GM18858 (cell line): ENCODE measurements around the gene SRSF3.
"Not testable (repeated sequence)": the region's sequence is repeated elsewhere in the genome, so short reads cannot be mapped to it uniquely, and the experiment has no call there.

ENCODE experiments used
- ATAC-seq: cut with Tn5 transposase; IDR thresholded peaks from one replicate; pipeline ENCODE4 v1.9.1; 2021; ENCODE audit not compliant: unreplicated experiment

Gene SRSF3

GRCh38 chr6:36594029-36594815, at the start of gene SRSF3:
TSS of gene SRSF3 (plus strand) at chr6:36594362. CDS start at chr6:36596763, 2,401 bp downstream.
- ATAC-seq: peak; percentile 71

- no peak for ATAC-seq
Measured at GRCh38 chr6:36545767-36546307, 48.3 kb upstream of the SRSF3 start.

DNA sequence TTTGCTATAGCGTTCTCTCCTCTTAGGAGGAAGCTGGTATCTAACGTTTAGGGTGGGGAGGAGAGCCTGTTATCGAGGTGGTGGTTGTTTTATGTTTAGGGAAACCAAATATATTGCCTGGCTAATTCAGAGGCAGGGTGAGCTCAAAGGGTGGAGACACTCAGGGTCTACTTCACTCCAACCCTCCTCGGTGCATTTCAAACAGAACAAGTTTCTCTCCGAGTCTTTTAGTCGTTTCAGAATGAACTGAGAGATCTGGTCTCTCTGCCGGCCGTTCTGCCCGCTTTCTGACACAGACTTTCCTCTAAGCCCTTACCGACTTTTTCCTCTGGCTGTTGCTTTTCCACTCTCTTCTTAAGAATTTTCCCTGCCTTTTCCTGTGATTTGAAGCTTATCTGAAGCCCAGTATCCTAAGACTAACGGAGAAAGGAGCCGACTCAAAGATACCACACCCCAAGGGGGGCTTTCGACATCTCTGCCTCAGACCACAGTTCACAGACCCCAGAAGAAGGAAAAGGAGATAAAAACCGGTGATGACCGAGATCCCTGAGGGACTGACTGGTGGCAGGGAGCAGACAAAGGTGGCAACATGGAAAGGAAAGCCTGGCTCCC, 47.7 kb upstream of the SRSF3 start:
- no peak for ATAC-seq

- no peak for ATAC-seq
Measured at GRCh38 chr6:36546920-36547645, 47.1 kb upstream of the SRSF3 start, which contains the start of gene STK38. TSS of gene STK38 (minus strand) at chr6:36547479. CDS start at chr6:36540202, 7,277 bp downstream.

GRCh38 chr6:36547646-36548400, 46.3 kb upstream of the SRSF3 start:
- no peak for ATAC-seq

GRCh38 chr6:36548401-36548743, 45.8 kb upstream of the SRSF3 start:
- no peak for ATAC-seq

GRCh38 chr6:36550473-36551000, 43.6 kb upstream of the SRSF3 start:
- no peak for ATAC-seq

GRCh38 chr6:36555750-36556252, 38.4 kb upstream of the SRSF3 start:
- ATAC-seq: no peak

DNA sequence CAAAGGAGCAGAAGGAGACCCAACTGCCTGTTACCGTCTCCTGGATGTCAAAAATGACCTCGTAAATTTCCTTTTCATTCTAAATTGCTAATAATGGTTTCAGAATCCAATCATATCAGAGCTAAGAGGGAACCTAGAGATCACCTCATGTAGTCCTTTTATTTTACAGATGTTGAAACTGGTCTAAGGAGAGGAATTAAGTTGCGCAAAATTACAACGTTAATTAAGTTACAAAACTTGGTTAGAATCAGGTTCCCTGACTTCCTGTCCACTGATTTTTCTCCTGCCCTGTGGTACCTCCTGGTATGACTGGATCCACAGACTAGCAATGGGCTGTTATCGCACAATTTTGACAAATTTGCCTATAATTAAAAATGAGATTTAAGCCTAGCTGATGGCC, 37.9 kb upstream of the SRSF3 start:
- no peak for ATAC-seq

GRCh38 chr6:36559011-36559793, 35.0 kb upstream of the SRSF3 start:
- ATAC-seq: no peak

DNA sequence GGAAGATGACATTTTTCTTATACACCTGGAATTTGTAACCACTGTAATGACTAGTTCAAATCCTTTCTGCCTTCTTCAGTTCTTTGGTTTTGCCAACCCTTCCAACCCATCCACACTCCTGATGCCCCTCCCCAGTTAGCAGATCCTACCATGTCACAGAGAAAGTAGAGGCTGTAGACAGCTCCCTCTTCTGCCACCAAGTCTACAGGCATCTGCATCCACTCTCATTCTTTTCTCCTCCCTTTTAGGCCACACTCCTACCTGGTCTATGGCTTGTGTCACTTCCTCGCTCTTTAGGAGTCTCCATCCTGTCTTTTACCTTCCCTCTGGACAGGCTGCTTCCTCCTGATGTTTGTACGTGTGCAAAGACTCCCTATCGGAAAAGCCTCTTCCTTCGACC, 33.3 kb upstream of the SRSF3 start:
- no peak for ATAC-seq

GRCh38 chr6:36563237-36563927, 30.8 kb upstream of the SRSF3 start:
- no peak for ATAC-seq

DNA sequence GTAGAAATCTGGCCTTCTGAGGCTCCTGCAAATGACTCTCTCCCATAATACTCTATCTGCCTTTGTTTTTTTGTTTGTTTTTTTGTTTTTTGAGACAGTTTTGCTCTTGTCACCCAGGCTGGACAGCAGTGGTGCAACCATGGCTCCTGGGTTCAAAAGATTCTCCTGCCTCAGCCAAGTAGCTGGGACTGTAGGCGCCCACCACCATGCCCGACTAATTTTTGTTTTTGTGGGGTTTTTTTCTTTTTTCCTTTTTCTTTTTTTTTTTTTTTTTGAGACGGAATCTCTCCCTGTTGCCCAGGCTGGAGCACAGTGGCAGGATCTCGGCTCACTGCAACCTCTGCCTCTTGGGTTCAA, 30.3 kb upstream of the SRSF3 start:
- no peak for ATAC-seq

GRCh38 chr6:36566418-36566905, 27.7 kb upstream of the SRSF3 start:
- ATAC-seq: no peak

DNA sequence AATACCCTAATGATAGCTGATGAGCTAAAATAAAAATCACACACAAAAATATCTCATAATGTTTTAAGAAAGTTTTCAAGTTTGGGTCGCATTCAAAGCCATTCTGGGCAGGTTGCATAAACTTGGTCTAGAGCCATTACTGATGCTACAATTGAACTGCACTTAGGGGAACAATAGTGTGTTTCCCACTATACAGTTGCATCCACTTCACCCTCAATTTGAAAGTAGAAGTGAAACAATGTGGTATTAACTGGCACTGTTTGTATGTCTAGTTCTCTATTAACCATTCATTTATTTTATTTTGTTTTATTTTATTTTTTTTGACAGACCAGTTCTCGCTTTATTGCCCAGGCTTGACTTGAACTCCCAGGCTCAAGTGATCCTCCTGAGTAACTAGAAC, 23.9 kb upstream of the SRSF3 start:
- ATAC-seq: no peak

DNA sequence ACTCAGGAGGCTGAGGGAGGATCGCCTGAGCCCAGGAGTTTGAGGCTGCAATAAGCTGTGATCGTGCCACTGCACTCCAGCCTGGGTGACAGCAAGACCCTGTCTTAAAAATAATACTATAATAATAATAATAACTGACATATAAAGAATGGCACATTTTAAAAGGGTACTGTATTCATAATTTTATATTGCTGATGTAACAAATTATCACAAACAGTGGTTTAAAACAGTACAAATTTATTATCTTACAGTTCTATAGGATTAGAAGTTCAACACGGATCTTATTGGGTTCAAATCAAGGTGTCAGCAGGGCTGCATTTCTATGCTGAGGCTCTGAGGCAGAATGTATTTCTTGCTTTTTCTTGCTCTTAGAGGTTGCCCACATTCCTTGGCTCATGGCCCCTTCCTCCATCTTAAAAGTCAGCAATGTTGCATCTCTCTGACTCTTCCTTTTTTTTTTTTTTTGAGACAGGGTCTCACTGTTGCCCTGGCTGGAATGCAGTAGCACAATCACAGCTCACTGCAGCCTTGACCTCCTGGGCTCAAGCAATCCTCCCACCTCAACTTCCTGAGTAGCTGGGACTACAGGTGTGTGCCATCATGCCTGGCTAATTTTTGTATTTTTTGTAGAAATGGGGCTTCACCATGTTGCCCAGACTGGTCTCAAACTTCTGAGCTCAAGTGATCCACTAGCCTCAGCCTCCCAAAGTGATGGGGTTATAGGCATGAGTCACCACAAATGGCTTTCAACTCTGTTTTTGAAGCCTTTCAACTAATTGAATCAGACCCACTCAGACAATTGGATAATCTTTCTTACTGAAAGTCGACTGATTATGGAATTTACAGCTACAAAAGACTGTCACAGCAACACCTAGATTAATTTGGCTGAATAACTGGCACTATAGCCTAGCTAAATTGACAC, 22.8 kb upstream of the SRSF3 start:
- no peak for ATAC-seq

DNA sequence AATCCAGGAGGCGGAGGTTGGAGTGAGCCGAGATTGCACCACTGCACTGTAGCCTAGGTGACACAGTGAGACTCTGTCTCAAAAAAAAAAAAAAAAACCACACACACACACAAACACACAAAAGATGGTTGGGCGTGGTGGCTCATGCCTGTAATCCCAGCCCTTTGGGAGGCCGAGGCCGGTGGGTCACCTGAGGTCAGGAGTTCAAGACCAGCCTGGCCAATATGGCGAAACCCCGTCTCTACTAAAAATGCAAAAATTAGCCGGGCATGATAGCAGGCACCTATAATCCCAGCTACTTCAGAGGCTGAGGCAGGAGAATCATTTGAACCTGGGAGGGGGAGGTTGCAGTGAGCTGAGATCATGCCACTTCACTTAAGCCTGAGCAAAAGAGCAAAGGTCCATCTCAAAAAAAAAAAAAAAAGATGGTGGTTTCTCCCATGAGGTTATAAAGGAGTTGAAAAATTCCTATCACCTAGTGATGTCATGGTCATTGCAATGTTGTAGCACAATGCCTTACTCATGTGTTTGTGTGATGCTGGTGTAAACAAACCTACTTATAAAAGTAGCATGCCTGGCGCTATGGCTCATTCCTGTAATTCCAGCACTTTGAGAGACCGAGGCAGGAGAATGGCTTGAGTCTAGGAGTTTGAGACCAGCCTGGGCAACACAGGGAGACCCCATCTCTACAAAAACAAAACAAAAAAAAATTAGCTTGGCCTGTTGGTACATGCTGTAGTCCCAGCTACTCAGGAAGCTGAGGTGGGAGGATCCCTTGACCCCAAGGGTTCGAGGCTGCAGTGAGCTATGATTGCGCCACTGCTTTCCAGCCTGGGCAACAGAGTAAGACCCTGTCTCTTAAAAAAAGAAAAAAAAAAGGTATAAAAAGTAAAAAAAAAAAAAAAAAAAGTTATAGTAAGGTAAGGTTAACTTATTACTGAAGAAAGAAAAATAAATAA, 21.5 kb upstream of the SRSF3 start:
- not testable (repeated sequence) for ATAC-seq
